GM19023 (cell line): ENCODE measurements around the gene MEIS3.
"Not testable (repeated sequence)": the region's sequence is repeated elsewhere in the genome, so short reads cannot be mapped to it uniquely, and the experiment has no call there.

Experiments used
- ATAC-seq: cut with Tn5 transposase; IDR thresholded peaks from one replicate; pipeline ENCODE4 v1.9.1; 2021; ENCODE audit warnings: mild to moderate bottlenecking, moderate library complexity; ENCODE audit not compliant: unreplicated experiment

MEIS3 gene

GRCh38 chr19:47417107-47417745, 2.1 kb downstream of the MEIS3 start:
- no peak for ATAC-seq

GRCh38 chr19:47416643-47416985, 2.7 kb downstream of the MEIS3 start:
- ATAC-seq = no peak

GRCh38 chr19:47415953-47416642, 3.2 kb downstream of the MEIS3 start:
- ATAC-seq = no peak

- no peak for ATAC-seq
Observed at GRCh38 chr19:47414469-47414868, 4.9 kb downstream of the MEIS3 start.

GRCh38 chr19:47413941-47414340, 5.4 kb downstream of the MEIS3 start:
- no peak for ATAC-seq

GRCh38 chr19:47411696-47412095, 7.6 kb downstream of the MEIS3 start:
- ATAC-seq = not testable (repeated sequence)

GRCh38 chr19:47411101-47411500, 8.2 kb downstream of the MEIS3 start:
- no peak for ATAC-seq

GRCh38 chr19:47408156-47408938, 11.0 kb downstream of the MEIS3 start:
- ATAC-seq = no peak

- no peak for ATAC-seq
Observed at GRCh38 chr19:47407417-47407774, 11.9 kb downstream of the MEIS3 start.

- no peak for ATAC-seq
Observed at GRCh38 chr19:47406711-47407416, 12.5 kb downstream of the MEIS3 start.

GRCh38 chr19:47405854-47406417, 13.4 kb downstream of the MEIS3 start:
- no peak for ATAC-seq

- ATAC-seq = no peak
Observed at GRCh38 chr19:47405197-47405550, 14.2 kb downstream of the MEIS3 start.

- no peak for ATAC-seq
Observed at GRCh38 chr19:47404334-47405196, 14.8 kb downstream of the MEIS3 start.

- ATAC-seq = no peak
Observed at GRCh38 chr19:47402504-47402903, 16.8 kb downstream of the MEIS3 start.

GRCh38 chr19:47398707-47399597, 20.4 kb downstream of the MEIS3 start:
- no peak for ATAC-seq

- ATAC-seq = no peak
Observed at GRCh38 chr19:47391510-47392223, 27.7 kb downstream of the MEIS3 start.

- ATAC-seq = no peak
Observed at GRCh38 chr19:47390533-47391488, 28.5 kb downstream of the MEIS3 start.

GRCh38 chr19:47389150-47389556, 30.2 kb downstream of the MEIS3 start:
- no peak for ATAC-seq
